HG02610 (cell line): ENCODE data around the gene BACH2.

Experiments used
- ATAC-seq: cut with Tn5 transposase; IDR thresholded peaks from one replicate; pipeline ENCODE4 v1.9.1; 2021; ENCODE audit warnings: mild to moderate bottlenecking, moderate library complexity; ENCODE audit not compliant: unreplicated experiment

Gene BACH2

GRCh38 chr6:90241229-90241880, 55.3 kb downstream of the BACH2 start:
- no peak for ATAC-seq

GRCh38 chr6:90238496-90239266, 58.0 kb downstream of the BACH2 start:
- no peak for ATAC-seq

GRCh38 chr6:90237350-90237990, 59.2 kb downstream of the BACH2 start:
- no peak for ATAC-seq

- no peak for ATAC-seq
These were observed 62.6 kb downstream of the BACH2 start for GRCh38 chr6:90233994-90234393.

GRCh38 chr6:90233213-90233612, 63.4 kb downstream of the BACH2 start:
- no peak for ATAC-seq

- ATAC-seq: no peak
These were observed 64.8 kb downstream of the BACH2 start for GRCh38 chr6:90231798-90232197.

- ATAC-seq: no peak
These were observed 65.3 kb downstream of the BACH2 start for GRCh38 chr6:90231308-90231707.

GRCh38 chr6:90230548-90231215, 66.0 kb downstream of the BACH2 start:
- no peak for ATAC-seq

- ATAC-seq: no peak
These were observed 67.2 kb downstream of the BACH2 start for GRCh38 chr6:90229331-90230010.

- ATAC-seq: no peak
These were observed 69.0 kb downstream of the BACH2 start for GRCh38 chr6:90227673-90228072.

GRCh38 chr6:90227213-90227612, 69.4 kb downstream of the BACH2 start:
- ATAC-seq: no peak

- no peak for ATAC-seq
These were observed 70.4 kb downstream of the BACH2 start for GRCh38 chr6:90226257-90226656.

GRCh38 chr6:90224196-90224595, 72.4 kb downstream of the BACH2 start:
- no peak for ATAC-seq

- no peak for ATAC-seq
These were observed 73.9 kb downstream of the BACH2 start for GRCh38 chr6:90222724-90223198.

GRCh38 chr6:90222008-90222407, 74.6 kb downstream of the BACH2 start:
- no peak for ATAC-seq

GRCh38 chr6:90221403-90221802, 75.2 kb downstream of the BACH2 start:
- ATAC-seq: no peak

GRCh38 chr6:90220273-90220672, 76.4 kb downstream of the BACH2 start:
- ATAC-seq: no peak

GRCh38 chr6:90219209-90219985, 77.2 kb downstream of the BACH2 start:
- ATAC-seq: no peak

- no peak for ATAC-seq
These were observed 77.8 kb downstream of the BACH2 start for GRCh38 chr6:90218959-90219208.

GRCh38 chr6:90217506-90218127, 79.0 kb downstream of the BACH2 start:
- no peak for ATAC-seq
